ENCODE data around the gene DOC2A. TPM values are rescaled to one million over a fixed set of nuclear protein-coding genes. Genes with fewer than 3 reads are reported as not detected.

Gene DOC2A
- total and polyA plus RNA-seq, 9 of the 15 experiments (the other 6 are each of a cell fraction or from before 2014, with no cell fraction given) = 0.03 to 0.38 (median 0.28) TPM; not detected in 1

- TF ChIP-seq ZBTB34 (CRISPR knock-in tag; IDR thresholded peaks at IDR 0.05) (no peak), TFAP4 (CRISPR knock-in tag; IDR thresholded peaks at IDR 0.05; ENCODE audit: borderline replicate concordance) (no peak), ZNF239 (CRISPR knock-in tag; IDR thresholded peaks at IDR 0.05) (no peak), GTF3C2 (IDR thresholded peaks at IDR 0.05; ENCODE audit: borderline replicate concordance, extremely low read depth, insufficient read length) (no peak), MLLT1 (IDR thresholded peaks at IDR 0.05) (0 out of 4 replicates have a peak, but pooled peaks of 1 of the 2 experiments have one; percentile 48), ZNF277 (CRISPR knock-in tag; IDR thresholded peaks at IDR 0.05; ENCODE audit: borderline replicate concordance) (no peak), ADNP (tag; IDR thresholded peaks at IDR 0.05) (no peak), CXXC5 (CRISPR knock-in tag; IDR thresholded peaks at IDR 0.05) (no peak), POLR2H (tag; IDR thresholded peaks at IDR 0.05; ENCODE audit: low read depth) (no peak), RB1 (IDR thresholded peaks at IDR 0.05; ENCODE audit: low read depth) (no peak), ZNF551 (CRISPR knock-in tag; IDR thresholded peaks at IDR 0.05) (no peak), ZNF444 (CRISPR knock-in tag; IDR thresholded peaks at IDR 0.05) (no peak), ATF4 (CRISPR knock-in tag; IDR thresholded peaks at IDR 0.05) (no peak), THAP12 (CRISPR knock-in tag; IDR thresholded peaks at IDR 0.05) (no peak), HDAC6 (IDR thresholded peaks at IDR 0.05; ENCODE audit: low read depth, low read length) (no peak), BHLHE40 (IDR thresholded peaks at IDR 0.05; ENCODE audit: low read length) (no peak), ZNF778 (CRISPR knock-in tag; IDR thresholded peaks at IDR 0.05) (no peak)
Measured at GRCh38 chr16:29972992-29973383, 37.8 kb downstream of the DOC2A start (continued).
